Uterus (tissue), 4 donors: Measurements from ENCODE around the gene HOXA9. TPM values are rescaled to one million over a fixed set of nuclear protein-coding genes. Genes with fewer than 3 reads are reported as not detected.

Source experiments
- DNase-seq, 2 donors: peaks; one replicate each; pipeline ENCODE4 v3.0.0-alpha.2; 2019 to 2020
- H3K27ac ChIP-seq, 2 donors: fragments of 200-600 bp; sonication (generic); 1 replicate in 1 of 2; 2 replicates in 1 of 2; pipeline ENCODE4 v1.5.1; 2016 to 2018
- H3K27me3 ChIP-seq, 2 donors: fragments of 200-600 bp; sonication (generic); one replicate each; pipeline ENCODE4 v1.5.1; 2018 to 2019; ENCODE audit warnings: control low read depth in 1 of 2
- H3K36me3 ChIP-seq, 2 donors: fragments of 200-600 bp; sonication (generic); one replicate each; pipeline ENCODE4 v1.5.1; 2019; ENCODE audit warnings: control low read depth in 1 of 2
- H3K4me1 ChIP-seq, 2 donors: fragments of 200-600 bp; sonication (generic); one replicate each; pipeline ENCODE4 v1.5.1; 2018 to 2019; ENCODE audit warnings: control low read depth in 1 of 2
- H3K4me3 ChIP-seq, 2 donors: fragments of 200-600 bp; sonication (generic); 1 replicate in 1 of 2; 2 replicates in 1 of 2; pipeline ENCODE4 v1.5.1; 2018 to 2019; ENCODE audit warnings: mild to moderate bottlenecking in 1 of 2
- H3K9me3 ChIP-seq, 2 donors: fragments of 200-600 bp; sonication (generic); one replicate each; pipeline ENCODE4 v1.5.1; 2019; ENCODE audit warnings: control low read depth in 1 of 2
- CTCF ChIP-seq, 4 experiments: fragments of 200-600 bp in 2 of 4; fragments of 450-650 bp in 2 of 4; sonication (generic) in 2 of 4; IDR thresholded peaks; one replicate each; pipeline ENCODE4 v1.5.1; 2016 to 2019; ENCODE audit warnings: antibody characterized with exemption in 4 of 4, mild to moderate bottlenecking in 2 of 4, moderate library complexity in 1 of 4
- POLR2A ChIP-seq, 2 donors: fragments of 450-650 bp; IDR thresholded peaks; one replicate each; pipeline ENCODE4 v1.6.1; 2016; ENCODE audit warnings: antibody characterized with exemption in 2 of 2, mild to moderate bottlenecking in 1 of 2, moderate library complexity in 1 of 2
- intact Hi-C: fragments of 100-400 bp; cut with DNase I; formaldehyde crosslinking; loops from one replicate; pipeline ENCODE4 v1.15.1; 2023; ENCODE audit warnings: low total_unique reads
- total RNA-seq, 4 donors: library from RNA; depleted of rRNA in 3 of 4; stranded (reverse); fragments of >200 nt in 3 of 4; gene quantifications; one replicate each; pipeline versions ENCODE4 v1.1.0 to v1.2.4, GENCODE V29; 2014 to 2023
- donor health status: DM: yes; HTN: yes; CAD: no.

The HOXA9 gene
- total RNA-seq, 4 donors from 2014 or later, result 2.3 to 26.4 (median 22.4) TPM

GRCh38 chr7:27171637-27172314, 6.4 kb upstream of the HOXA9 start:
- H3K4me3 ChIP-seq, result peak overlapping the region; percentile 58 to 66
- H3K27ac ChIP-seq, result peak overlapping the region; percentile 94 to 96
- no peaks in the 10 kb centered on the region for H3K36me3 ChIP-seq
- H3K27me3 ChIP-seq, result no peaks in the 10 kb centered on the region
- DNase-seq, result peak; percentile 27 to 35
- intact Hi-C loops, result no loop called here
- TF ChIP-seq POLR2A (IDR thresholded peaks at IDR 0.05) (no peak), CTCF (IDR thresholded peaks at IDR 0.05) (no peak)
- no peaks in the 10 kb centered on the region for H3K9me3 ChIP-seq
- no peaks in the 10 kb centered on the region for H3K4me1 ChIP-seq

- Histone ChIP-seq H3K36me3 (no peaks in the 10 kb centered on the region), H3K4me1 (no peaks in the 10 kb centered on the region), H3K27ac (peak overlapping the region; percentile 94 to 96), H3K9me3 (no peaks in the 10 kb centered on the region), H3K4me3 (peak overlapping the region; percentile 58 to 66), H3K27me3 (no peaks in the 10 kb centered on the region)
- intact Hi-C loops, result no loop called here
- no peak for TF ChIP-seq CTCF (IDR thresholded peaks at IDR 0.05)
- TF ChIP-seq POLR2A (IDR thresholded peaks at IDR 0.05), result no peak
- DNase-seq, result peak; percentile 30 to 31
Observed at GRCh38 chr7:27171325-27171636, 5.9 kb upstream of the HOXA9 start.

- intact Hi-C loops, result no loop called here
- no peaks in the 10 kb centered on the region for H3K9me3 ChIP-seq
- peak overlapping the region; percentile 94 to 96 for H3K27ac ChIP-seq
- H3K4me3 ChIP-seq, result peak overlapping the region; percentile 58 to 66
- DNase-seq, result no peak
- no peaks in the 10 kb centered on the region for H3K27me3 ChIP-seq
- no peaks in the 10 kb centered on the region for H3K36me3 ChIP-seq
- TF ChIP-seq POLR2A (IDR thresholded peaks at IDR 0.05) (no peak), CTCF (IDR thresholded peaks at IDR 0.05) (no peak)
- H3K4me1 ChIP-seq, result no peaks in the 10 kb centered on the region
Observed at GRCh38 chr7:27170426-27171324, 5.3 kb upstream of the HOXA9 start.

- H3K27ac ChIP-seq, result peak overlapping the region; percentile 94 to 96
- no peaks in the 10 kb centered on the region for H3K27me3 ChIP-seq
- peak in 1 of 2 donors; percentile 41 for DNase-seq
- intact Hi-C loops, result loop anchor here (5.0 kb wide), 1 partner anchor 1313 kb away; no protein-coding TSS in a partner anchor
- TF ChIP-seq CTCF (IDR thresholded peaks at IDR 0.05), result no peak
- TF ChIP-seq POLR2A (IDR thresholded peaks at IDR 0.05), result no peak
- peak overlapping the region; percentile 58 to 66 for H3K4me3 ChIP-seq
- H3K9me3 ChIP-seq, result no peaks in the 10 kb centered on the region
- H3K4me1 ChIP-seq, result no peaks in the 10 kb centered on the region
- no peaks in the 10 kb centered on the region for H3K36me3 ChIP-seq
Observed at GRCh38 chr7:27169658-27170425, 4.5 kb upstream of the HOXA9 start.
